ENCODE data around the gene HNRNPC.

DNA sequence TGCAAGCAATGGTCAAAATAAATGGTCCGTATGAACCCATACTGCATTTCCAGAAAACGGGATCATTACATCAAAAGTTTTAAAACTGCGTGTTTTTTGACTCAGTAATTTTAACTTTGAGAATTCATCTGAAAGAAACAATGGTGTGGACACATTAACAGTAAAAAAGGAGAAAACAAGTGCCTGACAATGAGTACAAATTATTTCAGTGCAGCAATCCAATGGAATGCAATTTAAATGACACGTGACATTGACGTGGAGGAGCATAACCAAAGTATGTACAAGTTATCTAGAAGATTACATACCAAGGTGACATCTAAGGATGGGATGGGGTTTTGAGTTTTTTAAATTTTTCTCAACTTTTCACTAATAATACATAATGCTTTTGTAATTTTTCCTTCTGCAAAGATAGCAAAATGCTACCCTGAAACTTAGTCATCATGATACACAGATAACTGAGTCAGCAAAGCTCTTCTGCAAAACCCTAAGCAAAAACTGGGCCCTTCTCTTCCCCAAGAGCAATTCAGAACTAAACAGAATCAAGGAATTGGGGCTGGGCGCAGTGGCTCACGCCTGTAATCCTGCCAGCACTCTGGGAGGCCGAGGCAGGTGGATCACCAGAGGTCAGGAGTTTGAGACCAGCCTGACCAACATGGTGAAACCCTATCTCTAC, 20.4 kb downstream of the HNRNPC start:
- TF ChIP-seq, protein P1, sequence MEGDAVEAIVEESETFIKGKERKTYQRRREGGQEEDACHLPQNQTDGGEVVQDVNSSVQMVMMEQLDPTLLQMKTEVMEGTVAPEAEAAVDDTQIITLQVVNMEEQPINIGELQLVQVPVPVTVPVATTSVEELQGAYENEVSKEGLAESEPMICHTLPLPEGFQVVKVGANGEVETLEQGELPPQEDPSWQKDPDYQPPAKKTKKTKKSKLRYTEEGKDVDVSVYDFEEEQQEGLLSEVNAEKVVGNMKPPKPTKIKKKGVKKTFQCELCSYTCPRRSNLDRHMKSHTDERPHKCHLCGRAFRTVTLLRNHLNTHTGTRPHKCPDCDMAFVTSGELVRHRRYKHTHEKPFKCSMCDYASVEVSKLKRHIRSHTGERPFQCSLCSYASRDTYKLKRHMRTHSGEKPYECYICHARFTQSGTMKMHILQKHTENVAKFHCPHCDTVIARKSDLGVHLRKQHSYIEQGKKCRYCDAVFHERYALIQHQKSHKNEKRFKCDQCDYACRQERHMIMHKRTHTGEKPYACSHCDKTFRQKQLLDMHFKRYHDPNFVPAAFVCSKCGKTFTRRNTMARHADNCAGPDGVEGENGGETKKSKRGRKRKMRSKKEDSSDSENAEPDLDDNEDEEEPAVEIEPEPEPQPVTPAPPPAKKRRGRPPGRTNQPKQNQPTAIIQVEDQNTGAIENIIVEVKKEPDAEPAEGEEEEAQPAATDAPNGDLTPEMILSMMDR (IDR thresholded peaks at IDR 0.05; ENCODE audit: poor library complexity), result no peak
- no peak for TF ChIP-seq EZH2phosphoT487 (IDR thresholded peaks at IDR 0.05; ENCODE audit: low read depth, severe bottlenecking, unreplicated experiment)
